Measurements from ENCODE around the gene TMSB10. TPM values are rescaled to one million over a fixed set of nuclear protein-coding genes. Genes with fewer than 3 reads are reported as not detected.

Gene TMSB10
- total RNA-seq, 2 donors from 2014 or later: 884 to 1,078 TPM

DNA sequence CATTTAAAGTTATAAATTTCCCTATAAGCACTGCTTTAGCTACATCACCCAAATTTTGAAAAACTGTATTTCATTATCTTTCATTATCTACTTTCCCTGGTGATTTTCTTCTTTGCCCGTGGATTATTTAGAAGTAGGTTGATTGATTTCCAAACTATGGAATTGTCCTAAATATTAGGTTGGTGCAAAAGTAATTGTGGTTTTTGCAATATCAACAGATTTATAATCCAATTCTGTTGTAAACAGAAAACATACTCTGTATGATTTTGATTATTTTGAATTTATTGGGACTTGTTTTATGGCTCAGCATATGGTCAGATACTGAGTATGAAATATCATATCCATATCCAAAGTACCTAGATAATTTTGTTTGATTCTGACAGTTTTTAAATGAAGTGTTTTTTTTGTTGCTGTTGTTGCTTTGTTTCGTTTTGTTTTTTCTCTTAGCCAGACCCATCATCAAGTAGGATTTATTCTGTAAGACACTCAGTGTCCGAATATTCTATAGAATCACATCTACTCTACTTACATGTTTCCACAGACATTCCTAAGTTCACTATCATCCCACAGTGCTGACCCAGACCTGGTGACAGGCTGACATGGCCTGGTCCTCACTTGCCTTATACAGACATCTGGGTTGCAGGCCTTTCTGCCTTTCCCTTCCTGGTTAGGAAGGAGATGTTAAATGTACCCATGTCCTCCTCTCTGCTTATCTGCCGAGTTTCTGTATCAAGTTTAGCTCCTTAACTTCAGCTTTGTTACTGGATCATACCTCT is 22.5 kb upstream of the TMSB10 start:
- no peak for DNase-seq
- H3K36me3 Mint-ChIP-seq (ENCODE audit: insufficient read depth in 2 of 2): peaks cover 1 to 2% of the 10 kb centered on the region in 2 donors
- H3K27me3 Mint-ChIP-seq (ENCODE audit: low read depth): no peaks in the 10 kb centered on the region
- peak overlapping the region; percentile 88 to 98 for H3K4me3 Mint-ChIP-seq
- ATAC-seq (replicated peaks in 1 of 2): no peak
- peaks cover 63% of the 10 kb centered on the region for H3K4me1 Mint-ChIP-seq (ENCODE audit: low read depth)
- no peaks in the 10 kb centered on the region for H3K9me3 Mint-ChIP-seq
- H3K27ac Mint-ChIP-seq: peak overlapping the region; percentile 91

DNA sequence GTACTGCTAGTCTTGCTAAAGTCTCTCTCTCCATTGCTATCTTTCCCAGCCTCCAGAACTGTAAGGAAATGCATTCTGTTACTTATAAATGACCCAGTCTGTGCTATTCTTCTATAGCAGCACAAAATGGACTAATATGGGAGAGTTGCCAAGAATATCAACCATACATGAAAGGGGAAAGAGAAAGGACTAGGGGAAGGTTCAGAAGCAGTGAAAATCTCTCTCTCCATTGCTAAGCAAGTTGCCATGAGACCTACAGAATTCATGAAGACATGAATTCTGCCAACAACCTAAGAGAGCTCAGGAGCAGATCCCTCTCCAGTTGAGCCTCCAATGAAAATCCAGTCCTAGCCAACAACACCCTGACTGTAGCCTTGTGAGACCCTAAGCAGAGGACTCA is 21.0 kb upstream of the TMSB10 start:
- Mint-ChIP-seq H3K4me1 (ENCODE audit: low read depth) (peaks cover 66% of the 10 kb centered on the region), H3K27ac (no peak overlapping the region), H3K9me3 (no peaks in the 10 kb centered on the region), H3K4me3 (no peak overlapping the region), H3K36me3 (ENCODE audit: insufficient read depth in 2 of 2) (peaks cover 1 to 2% of the 10 kb centered on the region in 2 donors), H3K27me3 (ENCODE audit: low read depth) (no peaks in the 10 kb centered on the region)
- ATAC-seq (replicated peaks in 1 of 2): no peak
- DNase-seq: no peak

- Mint-ChIP-seq H3K4me3 (no peak overlapping the region), H3K27me3 (ENCODE audit: low read depth) (no peaks in the 10 kb centered on the region), H3K9me3 (no peaks in the 10 kb centered on the region), H3K36me3 (ENCODE audit: insufficient read depth in 2 of 2) (peaks cover 1 to 2% of the 10 kb centered on the region in 2 donors), H3K27ac (no peak overlapping the region), H3K4me1 (ENCODE audit: low read depth) (peaks cover 69% of the 10 kb centered on the region)
- no peak for ATAC-seq (replicated peaks in 1 of 2)
- DNase-seq: no peak
Observed at GRCh38 chr2:84885111-84885510, 20.3 kb upstream of the TMSB10 start.

GRCh38 chr2:84886791-84887190 is 18.7 kb upstream of the TMSB10 start:
- Mint-ChIP-seq H3K4me1 (ENCODE audit: low read depth) (peaks cover 67% of the 10 kb centered on the region), H3K4me3 (peak overlapping the region; percentile 8 to 64), H3K9me3 (no peaks in the 10 kb centered on the region), H3K27me3 (ENCODE audit: low read depth) (no peaks in the 10 kb centered on the region), H3K27ac (peak overlapping the region; percentile 13), H3K36me3 (ENCODE audit: insufficient read depth in 2 of 2) (no peaks in the 10 kb centered on the region)
- ATAC-seq (replicated peaks in 1 of 2) (no peak), DNase-seq (no peak)

DNA sequence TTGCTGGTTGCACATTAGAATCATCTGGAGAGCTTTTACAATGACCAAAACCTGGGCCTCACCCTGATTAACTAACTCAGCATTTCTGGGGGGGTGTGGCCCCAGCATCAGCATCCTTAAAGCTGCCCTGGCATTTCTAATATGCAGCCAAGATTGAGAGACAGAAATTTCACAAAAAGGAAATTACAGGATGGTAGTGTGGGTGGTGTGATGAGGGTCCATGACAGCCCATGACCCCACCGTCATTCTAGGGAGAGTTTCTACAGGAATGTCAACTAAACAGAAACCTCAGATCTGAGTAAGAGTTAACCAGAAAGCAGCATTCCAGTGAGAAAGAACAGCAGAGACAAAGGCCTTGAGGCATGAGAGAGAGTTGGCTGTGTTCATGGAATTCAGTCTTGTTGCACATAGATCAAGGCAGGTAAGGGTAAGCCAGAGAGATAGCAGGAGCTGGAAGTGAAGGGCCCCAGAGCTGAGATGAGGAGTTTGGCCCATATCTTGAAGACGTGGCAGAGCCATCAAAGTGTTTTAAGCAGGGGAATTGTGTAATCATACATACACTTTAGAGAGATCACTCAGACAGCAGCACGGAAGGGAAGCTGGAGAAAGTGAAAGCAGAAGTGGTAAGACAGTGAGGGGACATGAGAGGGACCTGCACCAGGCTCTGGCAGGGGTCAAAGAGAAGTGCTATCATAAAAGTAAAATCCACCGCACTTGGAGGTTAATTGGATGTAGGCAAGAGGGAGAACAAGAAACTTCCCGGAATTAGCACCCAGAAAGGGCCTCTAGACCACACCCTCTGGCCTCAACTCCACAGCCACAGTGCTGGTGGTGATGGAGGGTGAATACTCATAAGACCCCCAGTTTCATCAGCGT is 16.8 kb upstream of the TMSB10 start:
- peak overlapping the region; percentile 76 to 79 for H3K4me3 Mint-ChIP-seq
- ATAC-seq (replicated peaks in 1 of 2) (peak; percentile 90 to 91), DNase-seq (peak; percentile 60 to 64)
- no peaks in the 10 kb centered on the region for H3K36me3 Mint-ChIP-seq (ENCODE audit: insufficient read depth in 2 of 2)
- peak overlapping the region; percentile 77 for H3K27ac Mint-ChIP-seq
- no peaks in the 10 kb centered on the region for H3K9me3 Mint-ChIP-seq
- peaks cover 49% of the 10 kb centered on the region for H3K4me1 Mint-ChIP-seq (ENCODE audit: low read depth)
- no peaks in the 10 kb centered on the region for H3K27me3 Mint-ChIP-seq (ENCODE audit: low read depth)

GRCh38 chr2:84889332-84889731 is 16.1 kb upstream of the TMSB10 start:
- H3K4me3 Mint-ChIP-seq: peak overlapping the region; percentile 76 to 79
- peaks cover 51% of the 10 kb centered on the region for H3K4me1 Mint-ChIP-seq (ENCODE audit: low read depth)
- no peaks in the 10 kb centered on the region for H3K36me3 Mint-ChIP-seq (ENCODE audit: insufficient read depth in 2 of 2)
- no peaks in the 10 kb centered on the region for H3K9me3 Mint-ChIP-seq
- H3K27me3 Mint-ChIP-seq (ENCODE audit: low read depth): no peaks in the 10 kb centered on the region
- peak; percentile 3 to 14 for ATAC-seq (replicated peaks in 1 of 2)
- H3K27ac Mint-ChIP-seq: peak overlapping the region; percentile 77
- DNase-seq: no peak

DNA sequence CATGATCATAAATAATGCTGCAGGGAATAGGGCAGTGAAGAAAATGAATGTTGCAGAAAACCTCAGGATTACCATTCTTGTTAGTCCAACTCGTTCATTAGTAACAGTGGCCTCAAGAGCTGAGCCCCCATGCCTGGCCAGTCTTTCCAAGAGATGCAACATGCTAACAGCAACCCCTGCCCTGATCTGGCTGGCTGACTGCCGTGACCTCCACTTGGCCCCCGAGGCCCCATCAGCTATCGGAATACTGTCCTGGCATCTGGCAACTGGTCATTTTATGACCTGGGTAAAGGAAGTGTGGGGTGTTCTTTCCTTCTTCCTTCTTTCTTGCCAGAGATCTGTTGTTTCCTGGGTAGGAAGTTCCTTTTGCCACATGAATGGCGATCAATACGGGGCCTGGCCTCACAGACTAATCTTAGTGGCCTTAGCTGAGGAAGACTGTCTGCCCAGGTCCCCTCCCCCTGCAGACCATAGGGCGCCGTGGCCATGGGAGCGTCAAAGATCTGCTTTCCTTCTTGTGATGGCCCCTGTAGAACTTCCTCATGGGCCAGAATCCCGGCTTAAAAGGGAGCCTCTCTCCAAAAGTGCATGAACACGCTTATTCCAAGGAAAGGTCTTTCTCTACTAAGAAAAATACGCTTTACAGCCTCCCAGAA is 14.0 kb upstream of the TMSB10 start:
- Mint-ChIP-seq H3K4me3 (no peak overlapping the region), H3K27ac (no peak overlapping the region), H3K36me3 (ENCODE audit: insufficient read depth in 2 of 2) (no peaks in the 10 kb centered on the region), H3K4me1 (ENCODE audit: low read depth) (peaks cover 60% of the 10 kb centered on the region), H3K27me3 (ENCODE audit: low read depth) (no peaks in the 10 kb centered on the region), H3K9me3 (no peaks in the 10 kb centered on the region)
- no peak for DNase-seq
- no peak for ATAC-seq (replicated peaks in 1 of 2)

- Mint-ChIP-seq H3K27ac (peak overlapping the region; percentile 71), H3K4me1 (ENCODE audit: low read depth) (peaks cover 62% of the 10 kb centered on the region), H3K36me3 (ENCODE audit: insufficient read depth in 2 of 2) (peaks cover 0 to 2% of the 10 kb centered on the region in 2 donors), H3K27me3 (ENCODE audit: low read depth) (no peaks in the 10 kb centered on the region), H3K4me3 (peak overlapping the region; percentile 38 to 70), H3K9me3 (peaks cover 1% of the 10 kb centered on the region in 2 donors)
- peak; percentile 11 to 27 for ATAC-seq (replicated peaks in 1 of 2)
- DNase-seq: no peak
Observed at GRCh38 chr2:84894131-84894586, 11.3 kb upstream of the TMSB10 start.

DNA sequence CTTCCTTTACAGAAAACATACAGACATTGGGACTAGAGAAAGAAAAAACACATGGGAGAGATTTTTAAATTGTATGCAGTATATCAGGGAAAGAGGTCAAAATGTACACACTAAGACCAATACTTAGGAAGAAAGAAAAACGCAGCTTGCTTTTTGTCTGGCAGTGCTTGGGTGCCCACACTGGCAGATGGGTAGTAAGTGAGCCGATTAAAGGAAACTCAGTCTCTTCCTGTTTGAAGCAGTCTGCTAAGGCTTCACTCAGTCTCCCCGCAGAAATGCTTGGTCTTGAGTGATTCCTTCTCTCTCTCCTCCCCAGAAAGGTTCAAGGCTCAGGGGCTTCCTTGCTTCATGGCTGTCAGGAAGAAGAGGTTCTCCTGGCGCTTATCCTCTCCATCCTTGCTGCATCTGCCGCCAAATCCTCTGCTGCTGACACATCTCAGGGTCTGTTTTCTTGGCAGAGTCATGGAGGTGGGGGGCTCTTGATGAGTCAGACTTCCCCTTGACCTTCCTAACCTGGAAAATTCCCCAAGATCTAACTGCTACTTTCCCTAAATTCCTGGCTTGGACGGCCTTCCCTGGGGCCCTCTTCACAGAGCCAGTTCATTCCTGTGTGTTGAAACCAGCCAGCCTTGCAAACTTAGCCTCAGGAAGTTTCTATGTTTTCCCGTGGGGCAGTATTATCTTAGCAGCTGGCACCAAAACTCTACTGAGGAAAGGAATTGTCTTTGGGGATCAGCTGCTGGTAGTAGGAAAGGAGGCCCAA is 10.5 kb upstream of the TMSB10 start:
- peak overlapping the region; percentile 38 to 70 for H3K4me3 Mint-ChIP-seq
- peaks cover 0 to 2% of the 10 kb centered on the region in 2 donors for H3K36me3 Mint-ChIP-seq (ENCODE audit: insufficient read depth in 2 of 2)
- no peak for DNase-seq
- H3K27me3 Mint-ChIP-seq (ENCODE audit: low read depth): no peaks in the 10 kb centered on the region
- peaks cover 62% of the 10 kb centered on the region for H3K4me1 Mint-ChIP-seq (ENCODE audit: low read depth)
- peak overlapping the region; percentile 71 for H3K27ac Mint-ChIP-seq
- peak in 1 of 2 donors; percentile 28 for ATAC-seq (replicated peaks in 1 of 2)
- peaks cover 1% of the 10 kb centered on the region in 2 donors for H3K9me3 Mint-ChIP-seq

- no peak for ATAC-seq (replicated peaks in 1 of 2)
- H3K4me1 Mint-ChIP-seq (ENCODE audit: low read depth): peaks cover 77% of the 10 kb centered on the region
- no peak for DNase-seq
- peaks cover 0 to 2% of the 10 kb centered on the region in 2 donors for H3K36me3 Mint-ChIP-seq (ENCODE audit: insufficient read depth in 2 of 2)
- H3K27ac Mint-ChIP-seq: peak overlapping the region; percentile 5
- H3K27me3 Mint-ChIP-seq (ENCODE audit: low read depth): no peaks in the 10 kb centered on the region
- peaks cover 1 to 2% of the 10 kb centered on the region in 2 donors for H3K9me3 Mint-ChIP-seq
- H3K4me3 Mint-ChIP-seq: peak overlapping the region in 1 of 2 donors; percentile 8
Observed at GRCh38 chr2:84896567-84896966, 8.9 kb upstream of the TMSB10 start.

- peak overlapping the region; percentile 98 for H3K27ac Mint-ChIP-seq
- peak; percentile 43 to 50 for ATAC-seq (replicated peaks in 1 of 2)
- H3K9me3 Mint-ChIP-seq: peaks cover 3% of the 10 kb centered on the region in 2 donors
- peaks cover 88% of the 10 kb centered on the region for H3K4me1 Mint-ChIP-seq (ENCODE audit: low read depth)
- H3K27me3 Mint-ChIP-seq (ENCODE audit: low read depth): no peaks in the 10 kb centered on the region
- H3K4me3 Mint-ChIP-seq: peak overlapping the region; percentile 78 to 93
- DNase-seq: no peak
- H3K36me3 Mint-ChIP-seq (ENCODE audit: insufficient read depth in 2 of 2): peaks cover 0 to 4% of the 10 kb centered on the region in 2 donors
Observed at GRCh38 chr2:84897773-84898172, 7.7 kb upstream of the TMSB10 start.

Data from activated T-cell treated with anti-CD3 and anti-CD28 coated beads, Interleukin-2, amount 50 U/mL, for 72 hours (primary cell).